HG03280 (cell line): Measurements from ENCODE around the gene SNX30.
A peak's percentile ranks its signal among the peaks of the same experiment; 100 is the strongest.
"Not testable (repeated sequence)": the region's sequence is repeated elsewhere in the genome, so short reads cannot be mapped to it uniquely, and the experiment has no call there.

Experiments used
- ATAC-seq: cut with Tn5 transposase; IDR thresholded peaks from one replicate; pipeline ENCODE4 v1.9.1; 2021; ENCODE audit warnings: mild to moderate bottlenecking, moderate library complexity; ENCODE audit not compliant: unreplicated experiment

Gene SNX30, protein sequence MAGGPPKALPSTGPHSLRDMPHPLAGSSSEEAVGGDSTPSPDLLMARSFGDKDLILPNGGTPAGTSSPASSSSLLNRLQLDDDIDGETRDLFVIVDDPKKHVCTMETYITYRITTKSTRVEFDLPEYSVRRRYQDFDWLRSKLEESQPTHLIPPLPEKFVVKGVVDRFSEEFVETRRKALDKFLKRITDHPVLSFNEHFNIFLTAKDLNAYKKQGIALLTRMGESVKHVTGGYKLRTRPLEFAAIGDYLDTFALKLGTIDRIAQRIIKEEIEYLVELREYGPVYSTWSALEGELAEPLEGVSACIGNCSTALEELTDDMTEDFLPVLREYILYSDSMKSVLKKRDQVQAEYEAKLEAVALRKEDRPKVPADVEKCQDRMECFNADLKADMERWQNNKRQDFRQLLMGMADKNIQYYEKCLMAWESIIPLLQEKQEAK

DNA sequence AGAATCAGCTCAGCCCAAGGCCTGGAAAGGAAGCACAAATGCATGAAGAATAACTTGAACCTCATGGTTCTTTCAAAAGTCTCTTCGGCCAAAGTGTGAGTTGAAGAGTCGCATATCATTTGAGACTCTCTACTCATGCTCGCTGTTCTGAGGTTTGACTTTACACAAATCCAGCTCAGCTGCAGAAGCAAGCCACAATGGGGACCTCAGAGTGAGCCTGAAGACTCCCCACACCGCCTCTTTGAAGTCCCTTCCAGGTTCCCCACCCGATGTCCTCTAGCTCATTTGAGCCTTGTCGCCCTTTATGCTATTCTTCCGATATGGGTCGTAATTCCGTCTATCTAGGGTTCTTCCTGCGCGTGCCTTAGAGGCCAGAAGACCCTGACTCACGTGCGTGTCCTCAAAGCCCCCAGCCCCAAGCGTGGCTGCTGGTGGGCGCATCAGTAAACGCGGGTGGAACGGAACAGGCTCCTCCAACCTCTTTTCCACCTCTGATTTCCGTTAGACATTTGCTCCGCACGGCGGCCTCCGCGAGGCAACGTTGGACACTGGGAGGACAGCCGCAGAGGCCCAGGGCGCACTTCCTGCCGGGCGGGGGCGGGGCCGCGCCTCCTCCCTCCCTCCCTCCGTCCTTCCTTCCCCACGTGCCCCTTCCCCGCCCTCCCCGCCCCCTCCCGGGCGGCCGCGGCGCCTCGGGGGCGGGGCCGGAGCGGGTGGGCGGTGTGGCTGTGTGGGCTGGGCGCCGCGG is at the start of gene SNX30:
Gene SNX30, plus strand, starts transcription at position 745 of the 748 bp plus-strand sequence. CDS start 242 bp downstream, outside the sequence.
- ATAC-seq = peak; percentile 82

DNA sequence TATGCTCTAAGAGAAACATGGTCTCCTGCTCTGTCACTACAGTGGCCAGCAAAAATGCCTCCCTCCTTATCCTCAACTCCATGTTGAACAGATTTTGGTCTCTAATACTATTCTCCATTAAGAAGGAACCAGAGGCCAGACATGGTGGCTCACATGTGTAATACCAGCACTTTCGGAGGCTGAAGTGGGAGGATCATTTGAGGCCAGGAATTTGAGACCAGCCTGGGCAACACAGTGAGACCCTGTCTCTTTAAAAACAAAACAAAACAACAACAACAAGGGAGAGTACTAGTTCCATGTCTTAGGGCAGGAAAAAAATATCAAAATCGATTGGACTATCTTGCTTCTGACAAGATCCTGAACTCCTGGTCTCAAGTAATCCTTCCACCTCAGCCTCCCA is 47.3 kb upstream of the SNX30 start:
- ATAC-seq = no peak

DNA sequence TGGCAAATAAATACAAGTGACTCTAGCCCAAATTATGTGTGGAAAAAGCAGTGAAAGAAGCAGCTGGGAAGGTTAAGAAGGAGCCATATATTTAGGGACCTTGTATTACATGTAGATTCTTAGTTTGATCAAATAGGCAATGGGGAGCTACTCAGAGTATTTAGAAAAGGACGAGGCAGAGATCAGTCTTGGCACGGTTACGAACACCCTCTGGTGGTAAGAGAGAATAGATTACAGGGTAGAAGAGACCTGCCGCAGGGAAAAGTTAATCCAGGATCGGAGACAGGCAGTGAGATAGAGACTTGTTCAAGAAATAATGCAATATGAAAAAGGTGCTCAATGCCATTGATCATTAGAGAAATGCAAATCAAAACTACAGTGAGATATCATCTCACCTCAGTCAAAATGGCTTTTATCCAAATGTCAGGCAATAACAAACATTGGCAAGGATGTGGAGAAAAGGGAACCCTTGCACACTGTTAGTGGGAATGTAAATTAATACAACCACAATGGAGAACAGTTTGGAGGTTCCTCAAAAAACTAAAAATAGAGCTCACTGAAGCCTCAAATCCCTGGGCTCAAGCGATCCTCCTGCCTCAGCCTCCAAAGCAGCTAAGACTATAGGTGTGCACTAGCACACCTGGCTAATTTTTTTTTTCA is 44.7 kb upstream of the SNX30 start:
- no peak for ATAC-seq

DNA sequence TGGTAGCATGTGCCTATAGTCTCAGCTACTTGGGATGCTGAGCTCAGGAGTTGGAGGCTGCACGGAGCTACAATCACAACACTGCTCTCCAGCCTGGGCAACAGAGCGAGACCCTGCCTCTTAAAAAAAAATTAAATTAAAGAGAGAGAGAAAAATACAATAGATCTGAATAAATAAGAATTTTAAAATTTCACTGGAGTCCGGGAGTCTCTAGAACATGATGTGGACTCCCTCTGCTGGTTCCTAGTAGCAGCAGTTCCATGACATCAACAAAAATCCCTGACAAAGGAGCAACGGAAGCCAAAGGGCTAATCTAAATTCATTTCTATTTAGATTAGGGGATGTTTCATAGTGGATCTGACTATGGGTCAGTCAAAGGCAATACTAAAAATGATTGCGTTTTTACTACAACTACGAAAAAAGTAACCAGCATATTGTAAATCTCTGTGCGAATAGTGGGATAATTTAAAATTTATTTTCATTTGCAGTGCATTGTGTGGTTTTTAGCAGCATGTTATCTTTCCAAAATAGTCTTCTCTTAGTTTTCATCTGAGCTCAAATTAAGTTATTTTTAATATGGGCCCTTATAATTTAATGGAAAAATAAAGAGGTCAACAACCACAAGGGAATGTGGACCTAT is 39.4 kb upstream of the SNX30 start:
- ATAC-seq = no peak

DNA sequence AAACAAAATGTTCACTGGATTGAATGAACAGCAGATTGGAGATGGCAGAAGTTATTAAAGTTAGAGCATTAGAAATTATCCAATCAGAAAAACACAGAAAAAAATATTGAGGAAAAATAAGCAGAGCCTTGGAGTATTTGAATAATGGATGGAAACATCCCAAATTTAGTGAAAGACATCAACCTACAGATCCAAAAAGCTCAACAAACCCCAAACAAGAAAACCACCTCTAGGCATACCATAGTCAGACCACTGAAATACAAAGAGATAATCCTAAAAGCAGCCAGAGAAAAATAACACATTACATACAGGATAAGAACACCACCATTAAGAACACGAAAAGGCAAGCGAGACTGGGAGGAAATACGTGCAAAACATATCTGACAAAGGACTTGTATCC is 37.9 kb upstream of the SNX30 start:
- no peak for ATAC-seq

DNA sequence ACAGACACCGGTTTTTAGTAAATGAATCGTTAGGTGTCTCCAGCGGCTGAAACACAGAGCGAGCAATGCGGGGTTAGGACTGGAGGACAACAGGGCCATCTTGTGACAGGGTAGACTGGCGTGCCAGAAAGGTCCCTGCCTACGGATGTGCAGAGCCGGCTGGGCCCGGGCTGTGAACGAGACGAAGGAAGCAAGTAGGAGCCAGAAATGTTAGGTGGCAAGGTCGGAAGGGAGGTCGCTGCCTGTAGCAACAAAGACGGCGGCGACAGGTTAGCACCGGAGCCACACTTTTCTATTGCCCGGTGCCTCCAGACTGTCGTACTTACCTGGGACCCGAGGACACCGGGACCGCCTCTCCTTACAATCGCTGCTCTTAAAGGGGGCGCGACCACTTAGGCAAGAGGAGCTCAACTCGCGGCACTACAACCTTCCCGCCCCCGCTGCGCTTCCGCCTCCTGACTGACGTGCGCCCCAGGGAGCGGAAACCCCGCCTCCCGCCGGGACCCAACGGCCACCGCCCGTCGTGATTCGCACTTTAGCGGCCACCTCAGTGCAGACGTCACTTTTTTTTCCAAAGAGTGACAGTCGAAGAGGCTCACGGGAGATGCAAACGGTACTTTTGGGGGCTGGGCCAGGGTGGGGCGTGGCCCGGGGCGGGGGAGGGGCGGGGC is 32.8 kb upstream of the SNX30 start, which contains the start of gene INIP:
Gene INIP, minus strand, starts transcription at position 457 of the 671 bp plus-strand sequence. CDS start 1,632 bp downstream, outside the sequence.
- ATAC-seq = peak; percentile 96

DNA sequence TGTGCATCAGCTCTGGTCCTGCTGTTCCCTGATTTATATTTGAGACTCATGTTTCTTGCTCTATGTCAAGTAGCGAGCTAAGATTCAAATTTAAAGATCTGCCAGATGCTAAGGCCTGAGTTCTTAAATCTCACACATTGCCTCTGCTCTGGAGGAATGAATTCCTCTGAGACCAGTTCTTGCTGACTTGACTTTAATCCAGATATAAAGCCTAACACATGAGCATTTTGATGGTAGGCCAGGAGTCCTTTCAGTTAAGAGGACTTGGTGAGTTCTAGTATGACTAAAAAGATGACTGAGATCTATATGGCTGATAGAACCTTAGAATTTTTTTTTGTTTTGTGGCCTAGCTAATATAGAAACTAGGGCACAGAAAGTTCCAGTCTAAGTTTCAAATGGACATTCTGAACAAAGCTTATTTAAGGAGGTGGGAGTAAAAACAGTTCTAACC is 31.3 kb upstream of the SNX30 start:
- no peak for ATAC-seq

DNA sequence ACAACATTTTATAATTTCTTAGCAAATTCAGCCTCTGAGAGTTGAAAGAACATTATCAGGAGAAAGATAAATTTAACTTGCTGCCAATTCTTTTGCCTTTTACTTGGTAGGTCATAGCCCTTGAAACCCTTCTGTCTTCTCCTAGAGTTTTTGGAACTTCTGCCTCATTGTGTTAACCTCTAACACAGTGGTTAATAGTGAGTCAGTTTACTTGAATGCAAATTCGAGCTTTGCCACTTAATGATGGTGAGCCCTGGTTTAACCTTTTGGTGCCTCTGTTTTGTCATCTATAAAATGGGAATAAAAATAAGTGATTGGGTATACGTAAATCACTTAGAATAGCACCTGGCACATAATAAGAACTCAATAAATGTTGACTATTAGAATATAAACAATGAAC is 30.9 kb upstream of the SNX30 start:
- ATAC-seq = no peak

DNA sequence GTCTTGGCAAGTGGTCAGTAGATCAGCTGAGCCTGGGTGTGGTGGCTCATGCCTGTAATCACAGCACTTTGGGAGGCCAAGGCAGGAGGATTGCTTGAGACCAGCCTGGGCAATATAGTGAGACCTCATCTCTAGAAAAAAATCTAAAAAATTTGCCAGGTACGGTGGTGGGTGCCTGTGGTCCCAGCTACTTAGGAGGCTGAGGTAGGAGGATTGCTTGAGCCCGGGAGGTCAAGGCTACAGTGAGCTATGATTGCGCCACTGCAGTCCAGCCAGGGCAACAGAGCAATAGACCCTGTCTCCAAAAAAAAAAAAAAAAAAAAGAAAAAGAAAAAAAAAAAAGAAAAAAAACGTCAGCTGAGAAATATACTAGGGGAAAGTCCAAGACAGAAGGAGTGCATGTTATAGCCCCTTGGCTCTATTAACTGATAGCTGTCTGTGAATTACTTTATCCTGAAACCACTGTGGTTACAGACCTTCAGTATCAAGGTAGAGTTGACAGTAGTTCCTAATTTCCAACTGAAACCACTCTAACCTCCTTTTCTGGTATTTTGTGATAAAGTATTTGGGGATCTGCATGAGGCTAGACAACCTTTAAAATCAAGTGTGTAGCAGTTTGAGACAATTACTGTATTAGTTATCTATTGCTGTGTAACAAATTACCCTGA is 30.3 kb upstream of the SNX30 start:
- no peak for ATAC-seq

DNA sequence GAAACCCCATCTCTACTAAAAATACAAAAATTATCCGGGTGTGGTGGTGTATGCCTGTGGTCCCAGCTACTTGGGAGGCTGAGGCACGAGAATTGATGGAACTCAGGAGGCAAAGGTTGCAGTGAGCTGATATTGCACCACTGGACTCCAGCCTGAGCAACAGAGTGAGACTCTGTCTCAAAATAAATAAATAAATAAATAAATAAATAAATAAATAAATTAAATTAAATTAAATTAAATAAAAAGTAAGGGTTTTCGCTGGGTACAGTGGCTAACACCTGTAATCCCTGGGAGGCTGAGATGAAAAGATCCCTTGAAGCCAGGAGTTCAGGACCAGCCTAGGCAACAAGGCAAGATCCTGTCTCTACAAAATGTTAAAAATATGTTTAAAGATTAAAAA is 27.8 kb upstream of the SNX30 start:
- ATAC-seq = not testable (repeated sequence)

DNA sequence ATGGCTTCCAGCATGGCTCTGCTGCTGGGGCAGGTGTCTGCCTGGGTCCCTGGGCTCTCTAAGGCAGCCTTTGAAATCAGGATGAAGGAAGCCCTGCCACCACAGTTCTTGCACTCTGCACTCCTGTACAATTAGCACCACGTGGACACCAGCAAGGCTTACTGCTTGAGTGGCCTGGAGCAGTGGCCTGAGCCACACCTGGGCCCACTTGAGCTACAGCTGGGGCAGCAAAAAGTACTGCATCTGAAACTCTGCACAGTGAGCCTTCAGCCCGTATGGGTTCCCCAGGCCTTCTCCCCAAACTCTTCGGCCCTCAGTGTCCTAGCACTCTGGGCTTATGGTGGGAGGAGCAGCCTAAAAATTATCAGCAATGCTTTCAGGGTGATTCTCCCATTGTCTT is 24.6 kb upstream of the SNX30 start:
- no peak for ATAC-seq

DNA sequence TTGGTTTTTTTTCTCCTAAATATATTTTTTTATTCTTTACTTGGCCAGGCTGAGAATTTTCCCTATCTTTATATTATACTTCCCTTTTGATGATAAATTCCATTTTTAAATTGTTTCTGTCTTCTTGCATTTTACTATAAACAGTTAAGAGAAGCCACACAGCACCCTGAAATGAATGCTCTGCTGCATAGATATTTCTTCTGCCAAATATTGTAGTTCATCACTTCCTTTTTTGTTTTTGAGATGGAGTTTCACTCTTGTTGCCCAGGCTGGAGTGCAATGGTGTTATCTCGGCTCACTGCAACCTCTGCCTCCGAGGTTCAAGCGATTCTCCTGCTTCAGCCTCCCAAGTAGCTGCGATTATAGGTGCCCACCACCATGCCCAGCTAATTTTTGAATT is 24.1 kb upstream of the SNX30 start:
- ATAC-seq = no peak

DNA sequence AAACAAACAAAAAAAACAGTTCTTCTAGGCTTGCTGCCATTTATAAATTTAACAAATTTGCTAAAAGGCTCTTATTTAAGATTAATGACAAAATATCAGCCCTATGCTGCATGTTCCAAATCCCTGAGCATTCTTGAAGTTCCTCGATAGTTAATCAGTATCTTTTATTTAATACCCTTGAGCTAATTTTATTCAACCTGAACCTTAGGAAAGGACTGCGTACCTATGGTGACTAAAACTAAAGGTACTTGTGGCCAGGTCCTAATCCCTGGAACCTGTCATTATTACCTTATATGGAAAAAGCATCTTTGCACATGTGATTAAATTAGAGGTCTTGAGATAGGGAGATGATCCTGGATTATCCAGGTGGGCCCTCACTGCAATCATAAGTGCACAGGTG is 22.2 kb upstream of the SNX30 start:
- ATAC-seq = no peak

DNA sequence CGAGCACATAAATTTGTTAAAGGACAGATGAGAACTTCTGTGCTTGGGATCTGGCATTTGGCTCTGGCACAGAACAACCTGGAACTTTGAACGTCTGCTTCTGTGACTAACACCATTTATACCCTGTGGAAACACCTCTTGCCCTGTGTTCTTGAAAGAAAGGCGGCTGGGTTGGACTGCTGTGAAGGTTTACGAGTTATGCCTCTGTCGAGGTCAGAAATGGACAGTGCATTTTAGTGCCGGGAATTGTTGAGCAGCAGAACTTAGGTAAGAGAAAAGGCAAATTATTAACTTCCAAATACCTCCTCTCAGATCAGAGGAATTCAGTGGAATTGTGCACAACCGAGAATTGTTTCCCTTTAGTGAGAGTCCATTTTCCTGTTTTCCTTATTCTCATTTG is 18.6 kb upstream of the SNX30 start:
- no peak for ATAC-seq

DNA sequence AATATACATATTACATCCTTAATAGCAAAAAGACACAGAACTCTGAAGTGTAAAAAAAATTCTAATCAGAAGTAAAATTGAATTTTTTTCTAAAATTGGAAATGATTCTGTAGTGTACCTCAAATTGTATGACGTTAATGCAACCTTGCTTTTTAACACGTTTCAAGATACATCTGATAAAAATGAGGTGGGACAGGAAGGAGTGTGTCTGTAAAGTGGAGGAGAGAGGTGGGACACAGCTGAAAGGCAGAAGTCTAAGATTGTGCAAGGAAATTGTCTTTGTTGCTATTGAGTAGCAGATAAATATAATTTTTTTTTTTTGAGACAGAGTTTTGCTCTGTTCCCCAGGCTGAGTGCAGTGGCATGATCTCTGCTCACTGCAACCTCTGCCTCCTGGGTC is 15.7 kb upstream of the SNX30 start:
- no peak for ATAC-seq

DNA sequence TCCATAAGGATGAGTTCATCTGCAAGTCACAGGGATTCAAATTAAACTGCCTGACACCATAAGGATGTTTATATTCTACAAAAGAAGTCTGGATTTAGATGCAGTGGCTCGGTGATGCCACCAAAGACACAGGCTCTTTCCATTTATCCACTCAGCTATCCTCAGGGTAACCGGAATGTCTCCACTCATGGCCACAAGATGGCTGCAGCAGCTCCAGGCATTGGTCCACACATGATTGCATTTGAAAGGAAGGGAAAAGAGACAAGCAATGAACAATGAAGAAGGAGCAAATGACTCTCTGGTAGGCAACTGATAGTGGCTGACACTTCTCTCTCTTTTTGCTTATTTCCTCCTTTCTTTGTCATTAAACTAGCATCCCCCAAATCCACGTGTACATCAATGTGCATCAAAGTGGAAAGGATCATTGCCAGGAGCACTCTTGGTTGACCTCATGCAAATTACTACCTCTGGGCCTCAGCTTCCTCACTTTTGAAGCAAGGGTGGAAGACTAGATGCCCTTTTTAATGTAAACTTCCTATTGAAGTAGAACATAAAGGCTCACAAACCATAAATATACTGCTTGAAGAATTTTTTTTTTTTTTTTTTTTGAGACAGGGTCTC is 7.2 kb upstream of the SNX30 start:
- ATAC-seq = no peak

DNA sequence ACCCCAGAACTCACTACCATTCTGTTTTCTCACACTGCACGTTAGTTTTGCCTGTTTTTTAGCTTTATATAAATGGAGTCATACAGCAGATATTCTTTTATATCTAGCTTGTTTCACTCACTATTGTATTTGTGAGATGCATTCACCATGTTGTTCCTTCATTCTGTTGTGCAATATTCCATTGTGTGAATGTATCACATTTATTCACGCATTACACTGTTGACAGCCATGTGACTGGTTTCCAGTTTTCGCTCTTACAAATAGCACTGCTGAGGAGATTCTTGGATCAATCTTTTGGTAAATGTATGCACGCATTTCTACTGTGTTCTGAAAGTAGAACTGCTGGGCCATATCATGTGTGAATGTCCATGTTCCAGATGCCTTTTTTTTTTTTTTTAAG is 6.4 kb upstream of the SNX30 start:
- no peak for ATAC-seq

DNA sequence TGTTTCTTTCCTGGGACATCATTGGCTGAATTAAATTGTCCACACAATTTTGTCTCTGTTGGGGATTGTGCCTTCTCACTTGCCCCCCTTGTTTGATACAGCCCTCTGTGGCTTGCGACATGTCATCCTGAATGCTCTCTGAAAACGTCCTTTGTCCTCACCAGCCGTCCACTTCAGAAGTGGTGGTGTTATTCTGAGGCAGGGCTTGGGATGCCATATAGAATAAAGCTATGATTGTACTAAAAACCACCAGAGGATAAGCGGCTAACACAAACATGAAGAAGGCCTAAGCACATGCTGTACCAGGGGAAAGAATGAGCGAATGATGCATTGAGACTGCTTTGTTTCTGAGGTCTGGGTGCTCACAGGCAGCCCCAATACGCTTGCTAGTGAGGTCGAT is 3.5 kb upstream of the SNX30 start:
- no peak for ATAC-seq

DNA sequence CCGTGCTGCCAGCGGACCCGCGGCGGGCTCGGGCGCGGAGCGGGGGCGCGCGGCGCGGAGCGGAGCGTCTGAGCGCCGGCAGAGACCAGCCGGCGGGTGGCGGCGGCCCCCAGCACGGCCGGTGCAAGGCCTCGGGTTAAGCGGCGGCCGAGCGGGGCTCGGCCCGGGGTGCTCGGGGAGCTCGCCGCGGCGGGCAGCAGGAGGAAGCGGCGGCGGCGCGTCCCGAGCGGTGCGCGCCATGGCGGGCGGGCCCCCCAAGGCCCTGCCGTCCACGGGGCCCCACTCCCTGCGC is 150 bp downstream of the SNX30 start:
- ATAC-seq = no peak
